ENCODE results near the gene BNIP5.

DNA sequence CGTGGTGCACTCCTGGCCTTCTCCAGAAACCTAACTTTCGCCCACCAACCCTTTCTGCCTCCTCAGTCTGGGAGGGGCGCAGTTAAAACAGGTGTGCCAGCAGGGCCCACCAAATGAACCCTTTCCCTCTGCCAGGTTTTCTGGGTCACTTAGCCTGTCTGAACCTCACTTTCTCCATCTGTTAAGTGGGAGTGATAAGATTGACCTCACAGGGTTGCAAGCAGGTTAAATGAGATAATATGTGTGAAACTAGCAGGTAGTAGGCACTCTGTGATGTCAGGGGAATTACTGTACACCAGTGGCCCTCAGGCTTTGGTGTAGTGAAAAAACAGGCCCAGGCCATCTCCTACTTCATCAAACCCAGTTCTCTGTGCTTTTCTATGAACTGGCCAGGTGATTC lies 14.1 kb downstream of the BNIP5 start:
- TF ChIP-seq ZNF274 (IDR thresholded peaks at IDR 0.05; ENCODE audit: low read depth, low read length) (no peak), SUZ12 (IDR thresholded peaks at IDR 0.05; ENCODE audit: extremely low read depth, insufficient read depth, insufficient read length) (no peak)
